Stimulated activated CD8-positive, alpha-beta memory T cell treated with anti-CD3 and anti-CD28 coated beads, Interleukin-7, amount 100 ng/mL, for 1 hour (primary cell): ENCODE measurements around the gene FRMD6.

ENCODE experiments used
- DNase-seq, 2 donors: peaks; one replicate each; pipeline ENCODE4 v3.0.0-alpha.2; 2020; ENCODE audit warnings: low read depth in 2 of 2

Gene FRMD6

GRCh38 chr14:51666826-51667225 is 15.1 kb downstream of the FRMD6 start:
- DNase-seq, result no peak

DNA sequence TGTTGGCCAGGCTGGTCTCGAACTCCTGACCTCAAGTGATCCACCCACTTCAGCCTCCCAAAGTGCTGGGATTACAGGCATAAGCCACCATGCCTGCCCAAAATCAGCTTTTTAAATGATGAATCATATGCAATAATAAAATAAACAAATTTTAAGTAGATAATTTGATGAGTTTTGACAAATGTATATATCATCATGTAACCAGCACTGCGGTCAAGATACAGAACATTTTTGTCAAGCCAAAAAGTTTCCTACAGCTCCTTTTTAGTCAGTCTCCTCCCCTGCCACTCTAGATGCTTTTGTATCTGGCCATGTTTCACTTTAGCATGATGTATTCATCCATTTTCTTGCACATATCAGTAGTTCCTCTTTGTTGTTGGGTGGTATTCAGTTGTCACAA is 17.2 kb downstream of the FRMD6 start:
- no peak for DNase-seq

DNA sequence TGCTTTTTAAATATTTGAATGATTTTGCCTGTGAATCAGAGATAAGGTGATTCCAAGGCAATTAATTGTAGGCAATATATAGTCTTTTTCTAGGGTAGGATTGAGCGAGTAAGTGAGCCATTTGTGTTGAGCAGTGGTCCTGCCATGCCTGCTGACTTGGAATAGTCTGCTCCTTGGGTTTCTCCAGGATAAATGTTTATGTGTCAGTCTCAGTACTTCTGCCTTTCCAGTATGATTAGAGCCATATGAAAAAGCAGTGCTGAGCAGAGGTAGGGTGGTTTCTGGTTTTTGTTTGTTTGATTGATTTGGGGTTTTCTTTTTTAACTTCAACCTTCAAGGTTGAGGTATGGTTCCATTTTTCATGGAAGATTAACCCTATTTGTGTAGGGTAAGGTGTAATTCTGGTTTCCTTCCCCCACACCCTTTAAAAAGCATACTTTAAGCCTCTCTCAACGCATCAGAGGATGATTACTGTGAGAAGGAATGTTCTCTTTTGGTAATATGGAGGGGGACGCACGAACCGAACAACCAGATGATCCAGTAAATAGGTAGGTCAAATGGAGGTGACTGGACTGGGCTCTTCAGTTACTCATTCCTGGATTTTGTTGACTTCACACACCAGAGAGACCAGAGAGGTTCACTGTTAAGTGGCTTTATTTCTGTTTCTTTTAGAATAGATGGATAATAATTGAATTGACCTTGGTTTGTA is 22.7 kb downstream of the FRMD6 start:
- DNase-seq, result no peak

- no peak for DNase-seq
Observed at GRCh38 chr14:51676549-51676948, 24.8 kb downstream of the FRMD6 start.

GRCh38 chr14:51677266-51677665 is 25.6 kb downstream of the FRMD6 start:
- DNase-seq, result no peak

DNA sequence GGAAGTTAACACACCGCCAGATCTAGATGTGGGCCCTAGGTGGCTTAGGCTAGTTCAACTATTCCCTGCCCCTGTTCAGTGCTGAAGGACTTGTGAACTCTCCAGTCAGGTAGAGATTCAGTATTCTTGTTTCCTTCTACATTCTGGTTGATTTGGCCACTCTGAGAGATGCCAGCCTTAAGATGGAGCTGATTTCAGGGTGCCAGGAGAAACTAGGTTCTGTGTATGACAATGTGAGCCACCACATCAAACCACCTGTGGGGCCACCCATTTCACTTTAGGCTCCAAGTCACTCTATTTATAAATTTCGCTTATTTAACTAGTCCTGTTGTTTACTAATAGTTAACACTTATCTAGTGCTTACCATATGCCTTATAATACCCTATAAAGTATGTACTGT is 26.0 kb downstream of the FRMD6 start:
- no peak for DNase-seq

DNA sequence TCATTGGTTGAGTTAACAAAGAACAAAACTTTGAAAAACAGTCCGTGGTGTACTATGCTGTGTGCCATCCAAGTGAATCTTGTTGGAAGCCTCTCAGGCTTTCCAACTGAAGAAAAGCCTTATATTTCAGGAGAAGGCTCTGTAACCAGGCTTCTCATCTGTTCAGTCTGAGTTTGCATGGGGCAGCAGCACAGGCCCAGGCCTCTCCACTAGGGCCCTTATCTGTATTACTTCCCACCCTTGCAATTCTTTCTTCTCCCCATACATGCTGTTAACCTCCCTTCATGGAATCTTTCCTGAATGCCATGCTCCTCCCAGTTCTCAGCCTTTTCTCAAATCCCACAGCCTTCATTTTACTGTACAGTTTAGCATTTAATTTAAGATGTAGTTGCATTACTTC is 28.3 kb downstream of the FRMD6 start:
- DNase-seq, result no peak

- no peak for DNase-seq
Observed at GRCh38 chr14:51681411-51681810, 29.7 kb downstream of the FRMD6 start.

DNA sequence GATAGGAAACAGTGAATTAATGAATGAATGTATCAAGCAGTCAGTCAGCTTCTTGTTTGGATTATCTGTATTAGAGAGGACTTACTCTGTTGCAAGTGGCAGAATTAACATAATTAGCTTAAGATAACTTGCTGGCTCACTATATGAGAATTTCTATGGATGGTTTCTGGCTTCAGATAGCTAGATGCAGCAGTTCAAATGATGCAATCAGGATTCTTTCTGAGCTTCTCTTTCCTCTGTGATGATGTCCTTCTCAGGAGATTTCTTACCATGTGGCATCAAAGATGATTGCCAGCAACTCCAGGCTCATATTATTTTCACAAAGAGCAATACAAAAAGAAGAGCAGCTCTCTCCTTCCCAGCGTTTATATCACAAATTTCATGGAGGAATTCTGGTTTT is 30.7 kb downstream of the FRMD6 start:
- no peak for DNase-seq

DNA sequence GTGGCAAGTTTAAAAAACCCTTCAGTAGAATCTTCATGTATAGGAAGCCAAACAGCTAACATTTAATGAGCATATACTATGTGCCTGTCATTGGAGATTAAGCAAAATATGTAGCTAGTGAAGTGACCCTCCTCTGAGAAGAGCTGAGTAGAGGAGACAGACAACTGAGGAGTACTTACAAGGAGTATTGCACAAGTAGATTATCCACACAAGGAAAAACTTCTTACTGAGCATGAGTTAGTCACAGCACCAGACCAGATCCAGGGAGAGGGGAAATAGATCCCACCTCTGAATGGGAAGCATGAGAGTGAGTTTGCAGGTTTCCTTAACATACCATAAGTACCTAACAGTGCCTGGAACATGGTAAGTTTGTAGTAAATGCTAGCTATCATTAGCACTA is 33.0 kb downstream of the FRMD6 start:
- no peak for DNase-seq

DNA sequence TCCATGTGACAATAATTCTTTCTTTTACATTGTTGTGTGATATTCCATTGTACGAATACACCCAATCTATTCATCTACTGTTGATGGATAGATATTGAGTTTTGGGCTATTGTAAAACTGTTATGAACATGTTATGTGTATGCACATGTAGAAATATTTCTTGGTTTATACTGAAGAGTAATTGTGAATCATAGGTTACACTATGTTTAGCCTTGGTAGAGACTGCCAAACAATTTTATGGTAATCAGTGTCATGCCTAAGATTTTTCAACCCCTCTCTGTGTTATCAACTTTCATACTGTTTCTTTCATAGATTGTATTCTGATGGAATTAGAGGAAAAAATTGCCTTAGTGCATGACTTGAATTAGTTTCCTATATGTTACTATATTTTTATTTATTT is 39.5 kb downstream of the FRMD6 start:
- DNase-seq, result no peak

- DNase-seq, result no peak
Observed at GRCh38 chr14:51692646-51693045, 40.9 kb downstream of the FRMD6 start.

GRCh38 chr14:51697848-51698247 is 46.1 kb downstream of the FRMD6 start:
- DNase-seq, result no peak

DNA sequence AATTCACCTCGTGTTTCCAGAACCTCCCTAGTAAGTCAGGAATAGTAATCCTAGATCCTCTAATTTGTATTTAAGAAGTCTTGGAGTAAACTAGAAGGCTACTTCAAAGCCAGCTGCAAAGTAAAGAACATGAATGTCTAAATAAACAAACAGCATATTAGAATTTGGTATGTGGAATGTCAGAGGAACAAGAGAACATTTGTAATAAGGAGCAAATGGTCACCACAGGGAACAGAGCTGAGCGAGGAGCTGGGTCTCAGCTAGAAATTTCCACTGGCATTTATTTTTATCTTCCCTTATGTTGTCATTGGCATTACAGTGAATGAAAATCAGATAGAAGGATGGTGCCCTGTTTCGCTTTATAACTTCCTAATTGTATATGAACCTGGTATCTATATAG is 50.2 kb downstream of the FRMD6 start:
- no peak for DNase-seq

- no peak for DNase-seq
Observed at GRCh38 chr14:51703787-51704186, 52.1 kb downstream of the FRMD6 start.

DNA sequence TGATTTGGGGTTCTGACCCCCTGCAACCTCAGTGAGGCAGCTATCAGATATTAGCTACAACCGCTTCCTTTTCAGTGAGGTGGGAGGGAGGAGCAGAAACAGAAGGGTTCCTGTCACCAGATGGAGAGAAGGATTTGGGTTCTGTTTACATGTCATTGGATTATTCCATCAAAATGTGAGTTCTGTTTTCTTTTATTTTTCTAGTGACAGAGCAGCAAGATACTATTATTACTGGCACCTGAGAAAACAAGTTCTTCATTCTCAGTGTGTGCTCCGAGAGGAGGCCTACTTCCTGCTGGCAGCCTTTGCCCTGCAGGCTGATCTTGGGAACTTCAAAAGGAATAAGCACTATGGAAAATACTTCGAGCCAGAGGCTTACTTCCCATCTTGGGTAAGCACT is 52.8 kb downstream of the FRMD6 start:
- DNase-seq, result no peak

DNA sequence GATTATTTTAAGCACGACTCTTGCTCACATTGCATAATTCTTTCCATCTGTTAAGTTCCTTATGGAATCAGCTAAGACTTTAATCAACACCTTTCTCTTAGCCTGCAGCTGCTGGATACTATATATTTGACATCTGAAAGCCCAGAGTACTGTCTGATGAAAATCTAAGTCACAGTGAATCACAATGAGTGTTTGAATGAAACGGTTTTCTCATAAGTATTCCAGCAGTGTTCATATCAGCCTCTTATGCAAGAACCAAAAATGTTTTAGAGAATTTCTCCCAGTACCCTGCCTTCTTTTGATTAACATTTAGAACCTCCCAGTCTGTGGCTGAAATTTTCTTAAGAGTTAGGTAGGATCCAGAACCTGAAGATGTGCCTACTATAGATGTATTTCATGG is 55.6 kb downstream of the FRMD6 start:
- no peak for DNase-seq

- no peak for DNase-seq
Observed at GRCh38 chr14:51711505-51711904, 59.8 kb downstream of the FRMD6 start.

- no peak for DNase-seq
Observed at GRCh38 chr14:51715250-51715649, 63.5 kb downstream of the FRMD6 start.

DNA sequence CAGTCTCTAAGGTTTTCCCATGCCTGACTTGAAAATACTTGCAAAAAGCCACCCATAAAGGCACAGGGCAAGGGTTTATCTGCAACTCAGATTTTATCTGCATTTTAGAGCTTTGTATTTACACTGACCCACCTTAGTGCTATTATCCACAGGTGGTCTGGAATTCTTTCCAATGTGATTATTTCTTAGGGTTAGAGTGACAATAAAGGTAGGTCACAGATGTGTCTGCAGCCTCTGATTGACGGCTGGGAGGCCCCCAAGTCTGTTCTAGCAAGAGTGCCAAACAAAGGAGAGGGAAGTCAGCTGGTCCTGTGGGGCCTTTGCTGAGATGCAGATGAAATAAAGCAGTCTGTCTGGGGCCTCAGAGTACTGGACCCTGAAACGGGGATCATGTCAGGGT is 64.0 kb downstream of the FRMD6 start:
- no peak for DNase-seq

- no peak for DNase-seq
Observed at GRCh38 chr14:51716610-51717009, 64.9 kb downstream of the FRMD6 start.

- DNase-seq, result no peak
Observed at GRCh38 chr14:51717766-51718165, 66.1 kb downstream of the FRMD6 start.

GRCh38 chr14:51719955-51720354 is 68.2 kb downstream of the FRMD6 start:
- DNase-seq, result no peak

- no peak for DNase-seq
Observed at GRCh38 chr14:51723990-51724389, 72.3 kb downstream of the FRMD6 start.
